B cell (primary cell): Measurements from ENCODE around the gene ITPR3. TPM values are rescaled to one million over a fixed set of nuclear protein-coding genes. Genes with fewer than 3 reads are reported as not detected.

Source experiments
- ATAC-seq: fragments of 200-7000 bp; cut with Tn5 transposase; one replicate; pipeline ENCODE4 v1.10.0; 2021; ENCODE audit warnings: low read depth, mild to moderate bottlenecking, moderate number of reproducible peaks, moderate library complexity
- CTCF ChIA-PET: fragments of 350-600 bp; sonication (Branson Sonifier 250); formaldehyde crosslinking; loops from one replicate; lab custom pipeline; 2021; ENCODE audit warnings: antibody characterized with exemption, inconsistent platforms; lab: Charles Lee
- POLR2A ChIA-PET: fragments of 350-600 bp; sonication (Branson Sonifier 250); formaldehyde crosslinking; loops from one replicate; lab custom pipeline; 2021; ENCODE audit warnings: antibody characterized with exemption; lab: Charles Lee
- DNase-seq: peaks from one replicate; pipeline ENCODE4 v3.0.0; 2013
- H2AFZ ChIP-seq: 2 replicates; pipeline ENCODE4 v1.6.1; 2012; ENCODE audit warnings: mild to moderate bottlenecking, low read depth, low read length; ENCODE audit not compliant: insufficient read depth, poor library complexity, severe bottlenecking
- H3K27ac ChIP-seq, 2 donors: 1 replicate in 1 of 2; 2 replicates in 1 of 2; pipeline ENCODE4 v1.5.1; 2012 to 2013; ENCODE audit warnings: low read length in 2 of 2, mild to moderate bottlenecking in 2 of 2, moderate library complexity in 1 of 2
- H3K27me3 ChIP-seq, 4 experiments: fragments of 200-600 bp in 1 of 4; sonication (generic) in 1 of 4; replicated peaks in 1 of 4; 1 replicate in 2 of 4; 2 replicates in 2 of 4; pipeline versions ENCODE4 v1.6.1 to v1.7.0; 2013 to 2016; ENCODE audit warnings: low read length in 3 of 4, mild to moderate bottlenecking in 2 of 4, mixed read lengths in 1 of 4, moderate library complexity in 1 of 4; ENCODE audit not compliant: insufficient read depth in 4 of 4, control insufficient read depth in 3 of 4; ENCODE audit errors: control extremely low read depth in 1 of 4
- H3K36me3 ChIP-seq, 2 experiments: replicated peaks in 1 of 2; 1 replicate in 1 of 2; 2 replicates in 1 of 2; pipeline versions ENCODE4 v1.6.1 to v1.7.1; 2013; ENCODE audit warnings: low read length in 1 of 2; ENCODE audit not compliant: insufficient read depth in 2 of 2, control insufficient read depth in 1 of 2; ENCODE audit errors: control extremely low read depth in 1 of 2, extremely low read depth in 1 of 2
- H3K4me1 ChIP-seq, 2 donors: fragments of 200-600 bp in 1 of 2; sonication (generic) in 1 of 2; 1 replicate in 1 of 2; 2 replicates in 1 of 2; pipeline versions ENCODE4 v1.5.1 to v1.6.1; 2013 to 2017; ENCODE audit warnings: low read length in 2 of 2; ENCODE audit not compliant: control insufficient read depth in 2 of 2, insufficient read depth in 2 of 2
- H3K4me2 ChIP-seq: replicated peaks from 2 replicates; pipeline ENCODE3; 2012; ENCODE audit warnings: mild to moderate bottlenecking, low read depth, low read length; ENCODE audit not compliant: poor library complexity, severe bottlenecking
- H3K4me3 ChIP-seq, 5 experiments: fragments of 200-600 bp in 1 of 5; sonication (generic) in 1 of 5; 1 replicate in 3 of 5; 2 replicates in 2 of 5; pipeline versions ENCODE4 v1.5.1 to v1.7.0; 2011 to 2016; ENCODE audit warnings: low read length in 4 of 5, mild to moderate bottlenecking in 4 of 5, low read depth in 2 of 5, control low read depth in 1 of 5, moderate library complexity in 1 of 5; ENCODE audit not compliant: insufficient read depth in 1 of 5; ENCODE audit errors: control extremely low read depth in 1 of 5, extremely low read depth in 1 of 5
- H3K79me2 ChIP-seq: fragments of 200-600 bp; sonication (generic); one replicate; pipeline ENCODE4 v1.6.0; 2016; ENCODE audit warnings: low read length; ENCODE audit not compliant: control insufficient read depth, insufficient read depth
- H3K9ac ChIP-seq: fragments of 200-600 bp; sonication (generic); 2 replicates; pipeline ENCODE4 v1.6.1; 2017; ENCODE audit warnings: mild to moderate bottlenecking, low read length, moderate library complexity
- H3K9me3 ChIP-seq, 3 donors: one replicate each; pipeline versions ENCODE4 v1.6.1 to v1.7.1; 2013; ENCODE audit warnings: low read length in 2 of 3; ENCODE audit not compliant: control insufficient read depth in 2 of 3, insufficient read depth in 1 of 3; ENCODE audit errors: control extremely low read depth in 1 of 3
- H4K20me1 ChIP-seq: 2 replicates; pipeline ENCODE4 v1.6.0; 2012; ENCODE audit warnings: mild to moderate bottlenecking, low read length; ENCODE audit not compliant: insufficient read depth, control insufficient read depth, poor library complexity, severe bottlenecking
- H3K27ac Mint-ChIP-seq: one replicate; pipeline ENCODE4 v1.8.0; 2021; ENCODE audit warnings: mixed read lengths
- H3K27me3 Mint-ChIP-seq: one replicate; pipeline ENCODE4 v1.8.0; 2021; ENCODE audit warnings: mixed read lengths
- H3K4me1 Mint-ChIP-seq: one replicate; pipeline ENCODE4 v1.8.0; 2021; ENCODE audit warnings: mixed read lengths
- H3K4me3 Mint-ChIP-seq: one replicate; pipeline ENCODE4 v1.8.0; 2021; ENCODE audit warnings: mixed read lengths
- H3K9me3 Mint-ChIP-seq: one replicate; pipeline ENCODE4 v1.8.0; 2022; ENCODE audit warnings: mixed read lengths; ENCODE audit not compliant: insufficient read depth
- EZH2 ChIP-seq: IDR thresholded peaks from 2 replicates; pipeline ENCODE4 v1.6.1; 2012; ENCODE audit warnings: borderline replicate concordance, low read depth, mild to moderate bottlenecking, moderate library complexity, low read length; ENCODE audit not compliant: insufficient read depth, poor library complexity, severe bottlenecking
- WGBS: methylation state at CpG from one replicate; pipeline ENCODE4 v1.1.5; 2013; ENCODE audit warnings: missing lambda C conversion rate; ENCODE audit not compliant: insufficient coverage; 5-methylcytosine and 5-hydroxymethylcytosine counted together
- intact Hi-C: fragments of 100-400 bp; cut with micrococcal nuclease; formaldehyde crosslinking; loops from one replicate; pipeline ENCODE4 v1.10.0; 2022
- polyA plus RNA-seq: library from polyadenylated mRNA; depleted of rRNA; stranded (reverse); fragments of >200 nt; gene quantifications from 2 replicates; pipeline ENCODE4 v1.2.3, GENCODE V29; 2012
- total RNA-seq, 2 donors: library from RNA; stranded (reverse); fragments of 120-200 nt in 1 of 2; gene quantifications; 1 replicate in 1 of 2; 2 replicates in 1 of 2; pipeline versions ENCODE4 v1.2.3 to v1.2.4, GENCODE V29; 2013 to 2022
- TF ChIP-seq, protein P1 (sequence below): fragments of 200-600 bp; IDR thresholded peaks from one replicate; pipeline ENCODE4 v1.8.0; 2022; ENCODE audit warnings: antibody characterized with exemption, mild to moderate bottlenecking

The ITPR3 gene
- total and polyA plus RNA-seq, 2 donors (not counting 1 experiment from before 2014, with no cell fraction given), result 61.9 to 67.6 TPM

DNA sequence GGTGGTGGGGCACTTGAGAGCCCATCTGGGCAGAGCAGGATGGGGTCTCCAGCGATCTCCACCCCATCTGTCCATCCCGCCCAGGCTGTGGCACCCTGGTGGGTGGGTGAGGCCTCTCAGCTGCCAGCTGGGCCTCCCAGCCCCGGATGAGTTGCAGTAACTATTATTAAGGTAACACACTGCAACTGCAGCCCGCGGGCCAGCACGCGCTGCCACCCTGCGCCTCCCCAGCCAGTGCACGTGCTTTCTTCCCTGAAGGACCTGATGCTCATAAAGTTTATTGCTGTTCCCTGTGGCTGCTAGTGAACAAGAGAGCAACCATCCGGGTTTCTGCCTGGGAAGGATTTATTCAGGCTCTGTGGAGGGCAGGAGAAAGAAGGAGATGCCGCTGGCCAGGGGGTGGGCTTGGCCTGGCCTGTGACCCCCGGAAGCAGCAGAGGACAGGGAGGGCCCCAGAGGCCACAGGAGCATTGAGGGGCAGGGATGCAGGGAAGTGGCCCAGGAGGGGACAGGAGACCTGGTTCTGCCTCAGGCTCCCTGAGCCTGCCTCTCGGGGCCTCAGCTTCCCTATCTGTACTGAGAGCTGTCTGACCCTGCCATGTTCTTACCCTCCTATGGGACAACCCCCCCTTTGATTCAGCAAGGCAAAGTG lies 123.9 kb downstream of the ITPR3 start:
- Histone ChIP-seq H3K4me2 (no peak overlapping the region), H3K27me3 (peaks cover 0 to 9% (median under 1%) of the 10 kb centered on the region in 4 experiments), H3K4me3 (no peak overlapping the region), H3K9ac (no peak overlapping the region), H3K79me2 (no peaks in the 10 kb centered on the region), H3K27ac (no peak overlapping the region), H3K9me3 (no peaks in the 10 kb centered on the region), H3K36me3 (no peaks in the 10 kb centered on the region), H2AFZ (no peak overlapping the region), H4K20me1 (no peaks in the 10 kb centered on the region), H3K4me1 (peaks cover 0 to 3% of the 10 kb centered on the region in 2 donors)
- Mint-ChIP-seq H3K27me3 (peaks cover 26% of the 10 kb centered on the region), H3K4me1 (peaks cover 3% of the 10 kb centered on the region), H3K9me3 (no peaks in the 10 kb centered on the region), H3K4me3 (no peak overlapping the region), H3K27ac (no peak overlapping the region)
- TF ChIP-seq, protein P1, sequence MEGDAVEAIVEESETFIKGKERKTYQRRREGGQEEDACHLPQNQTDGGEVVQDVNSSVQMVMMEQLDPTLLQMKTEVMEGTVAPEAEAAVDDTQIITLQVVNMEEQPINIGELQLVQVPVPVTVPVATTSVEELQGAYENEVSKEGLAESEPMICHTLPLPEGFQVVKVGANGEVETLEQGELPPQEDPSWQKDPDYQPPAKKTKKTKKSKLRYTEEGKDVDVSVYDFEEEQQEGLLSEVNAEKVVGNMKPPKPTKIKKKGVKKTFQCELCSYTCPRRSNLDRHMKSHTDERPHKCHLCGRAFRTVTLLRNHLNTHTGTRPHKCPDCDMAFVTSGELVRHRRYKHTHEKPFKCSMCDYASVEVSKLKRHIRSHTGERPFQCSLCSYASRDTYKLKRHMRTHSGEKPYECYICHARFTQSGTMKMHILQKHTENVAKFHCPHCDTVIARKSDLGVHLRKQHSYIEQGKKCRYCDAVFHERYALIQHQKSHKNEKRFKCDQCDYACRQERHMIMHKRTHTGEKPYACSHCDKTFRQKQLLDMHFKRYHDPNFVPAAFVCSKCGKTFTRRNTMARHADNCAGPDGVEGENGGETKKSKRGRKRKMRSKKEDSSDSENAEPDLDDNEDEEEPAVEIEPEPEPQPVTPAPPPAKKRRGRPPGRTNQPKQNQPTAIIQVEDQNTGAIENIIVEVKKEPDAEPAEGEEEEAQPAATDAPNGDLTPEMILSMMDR, result no peak
- TF ChIP-seq EZH2, result no peak
- CTCF ChIA-PET, result interaction anchor here (0.8 to 4.1 kb wide), 21 partner anchors 16 to 410 kb away, joined by 3 to 27 read pairs (median 7); partner anchors contain the start of genes BAK1 and UQCC2
- WGBS, result 83% methylated on average over 13 of the region's 13 CpGs
- ATAC-seq, result no peak
- no peak for DNase-seq
- POLR2A ChIA-PET, result no interaction called here
- intact Hi-C loops, result loop anchor here (1.0 kb wide), 4 partner anchors 34 to 409 kb away; partner anchors contain the start of gene UQCC2

DNA sequence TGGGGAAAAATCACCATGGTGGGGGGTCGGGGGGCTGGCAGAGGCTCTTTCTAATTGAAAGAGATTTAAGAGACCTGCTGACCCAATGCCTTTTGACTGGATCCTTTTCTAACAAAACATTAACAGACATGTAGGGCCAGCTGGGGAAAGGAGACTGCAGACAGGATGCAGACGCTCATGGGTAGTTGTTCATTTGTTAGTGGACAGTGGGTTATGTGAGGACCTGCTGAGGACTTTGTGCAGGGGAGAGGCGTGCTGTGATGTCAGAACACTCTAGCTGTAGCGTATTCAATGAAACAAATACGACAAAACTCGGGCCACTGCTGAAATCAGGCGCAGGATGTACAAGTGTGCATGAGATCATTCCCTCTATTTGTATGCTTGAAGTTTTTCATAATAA lies 124.4 kb downstream of the ITPR3 start:
- DNase-seq (no peak), ATAC-seq (no peak)
- Histone ChIP-seq H2AFZ (no peak overlapping the region), H3K9me3 (no peaks in the 10 kb centered on the region), H3K27ac (no peak overlapping the region), H3K4me1 (peaks cover 0 to 3% of the 10 kb centered on the region in 2 donors), H3K79me2 (no peaks in the 10 kb centered on the region), H3K27me3 (peaks cover 0 to 9% (median under 1%) of the 10 kb centered on the region in 4 experiments), H3K36me3 (no peaks in the 10 kb centered on the region), H4K20me1 (no peaks in the 10 kb centered on the region), H3K9ac (no peak overlapping the region), H3K4me2 (no peak overlapping the region), H3K4me3 (no peak overlapping the region)
- intact Hi-C loops, result no loop called here
- ChIA-PET POLR2A (no interaction called here), CTCF (interaction anchor here (0.6 to 3.9 kb wide), 15 partner anchors 16 to 282 kb away, joined by 3 to 13 read pairs (median 4); partner anchors contain the start of genes BAK1 and UQCC2)
- Mint-ChIP-seq H3K27ac (no peak overlapping the region), H3K4me1 (peaks cover 3% of the 10 kb centered on the region), H3K27me3 (peaks cover 30% of the 10 kb centered on the region), H3K9me3 (no peaks in the 10 kb centered on the region), H3K4me3 (no peak overlapping the region)
- WGBS, result no CpG with 5 or more reads among the region's 7 CpGs
- no peak for TF ChIP-seq EZH2
- TF ChIP-seq, protein P1, result no peak
